ENCODE data around the gene D2HGDH.
"Not testable (repeated sequence)": the region's sequence is repeated elsewhere in the genome, so short reads cannot be mapped to it uniquely, and the experiment has no call there.

D2HGDH gene

GRCh38 chr2:241811952-241812729 lies 77.7 kb downstream of the D2HGDH start:
- H3K27me3 ChIP-seq (ENCODE audit: control insufficient read depth, insufficient read depth, low read length) = no peaks in the 10 kb centered on the region

GRCh38 chr2:241812730-241813643 lies 78.6 kb downstream of the D2HGDH start:
- no peak overlapping the region for H3K4me3 ChIP-seq (ENCODE audit: low read length)
- no peaks in the 10 kb centered on the region for H3K36me3 ChIP-seq (ENCODE audit: control insufficient read depth, insufficient read depth, low read length)
- no peaks in the 10 kb centered on the region for H3K27me3 ChIP-seq (ENCODE audit: control insufficient read depth, insufficient read depth, low read length)
- no peak overlapping the region for H3K9ac ChIP-seq (ENCODE audit: low read length)
- no peaks in the 10 kb centered on the region for H3K9me3 ChIP-seq (ENCODE audit: control insufficient read depth, low read length)
- no peaks in the 10 kb centered on the region for H3K4me1 ChIP-seq (ENCODE audit: control insufficient read depth, insufficient read depth, low read length)

More at GRCh38 chr2:241811952-241812729, 77.7 kb downstream of the D2HGDH start:
- Histone ChIP-seq H3K4me3 (ENCODE audit: low read length) (no peak overlapping the region), H3K9me3 (ENCODE audit: control insufficient read depth, low read length) (no peaks in the 10 kb centered on the region), H3K36me3 (ENCODE audit: control insufficient read depth, insufficient read depth, low read length) (no peaks in the 10 kb centered on the region), H3K9ac (ENCODE audit: low read length) (no peak overlapping the region), H3K4me1 (ENCODE audit: control insufficient read depth, insufficient read depth, low read length) (no peaks in the 10 kb centered on the region)

- H3K36me3 ChIP-seq (ENCODE audit: control insufficient read depth, insufficient read depth, low read length) = no peaks in the 10 kb centered on the region
- no peaks in the 10 kb centered on the region for H3K4me1 ChIP-seq (ENCODE audit: control insufficient read depth, insufficient read depth, low read length)
- H3K9me3 ChIP-seq (ENCODE audit: control insufficient read depth, low read length) = no peaks in the 10 kb centered on the region
- H3K4me3 ChIP-seq (ENCODE audit: low read length) = no peak overlapping the region
- H3K9ac ChIP-seq (ENCODE audit: low read length) = no peak overlapping the region
- H3K27me3 ChIP-seq (ENCODE audit: control insufficient read depth, insufficient read depth, low read length) = no peaks in the 10 kb centered on the region
These were observed 79.4 kb downstream of the D2HGDH start for GRCh38 chr2:241813644-241814392.

GRCh38 chr2:241814393-241814642 lies 79.9 kb downstream of the D2HGDH start:
- Histone ChIP-seq H3K27me3 (ENCODE audit: control insufficient read depth, insufficient read depth, low read length) (no peaks in the 10 kb centered on the region), H3K4me1 (ENCODE audit: control insufficient read depth, insufficient read depth, low read length) (no peaks in the 10 kb centered on the region), H3K9me3 (ENCODE audit: control insufficient read depth, low read length) (no peaks in the 10 kb centered on the region), H3K4me3 (ENCODE audit: low read length) (no peak overlapping the region), H3K36me3 (ENCODE audit: control insufficient read depth, insufficient read depth, low read length) (no peaks in the 10 kb centered on the region), H3K9ac (ENCODE audit: low read length) (no peak overlapping the region)

- no peaks in the 10 kb centered on the region for H3K27me3 ChIP-seq (ENCODE audit: control insufficient read depth, insufficient read depth, low read length)
- H3K9me3 ChIP-seq (ENCODE audit: control insufficient read depth, low read length) = no peaks in the 10 kb centered on the region
- H3K36me3 ChIP-seq (ENCODE audit: control insufficient read depth, insufficient read depth, low read length) = no peaks in the 10 kb centered on the region
- no peak overlapping the region for H3K4me3 ChIP-seq (ENCODE audit: low read length)
- no peaks in the 10 kb centered on the region for H3K4me1 ChIP-seq (ENCODE audit: control insufficient read depth, insufficient read depth, low read length)
- H3K9ac ChIP-seq (ENCODE audit: low read length) = no peak overlapping the region
These were observed 80.4 kb downstream of the D2HGDH start for GRCh38 chr2:241814643-241815476.

GRCh38 chr2:241815477-241816430 lies 81.3 kb downstream of the D2HGDH start:
- no peaks in the 10 kb centered on the region for H3K36me3 ChIP-seq (ENCODE audit: control insufficient read depth, insufficient read depth, low read length)

GRCh38 chr2:241816431-241817121 lies 82.1 kb downstream of the D2HGDH start:
- no peaks in the 10 kb centered on the region for H3K36me3 ChIP-seq (ENCODE audit: control insufficient read depth, insufficient read depth, low read length)
- no peaks in the 10 kb centered on the region for H3K4me1 ChIP-seq (ENCODE audit: control insufficient read depth, insufficient read depth, low read length)
- peaks cover 3% of the 10 kb centered on the region for H3K27me3 ChIP-seq (ENCODE audit: control insufficient read depth, insufficient read depth, low read length)
- no peak overlapping the region for H3K4me3 ChIP-seq (ENCODE audit: low read length)
- H3K9ac ChIP-seq (ENCODE audit: low read length) = no peak overlapping the region
- no peaks in the 10 kb centered on the region for H3K9me3 ChIP-seq (ENCODE audit: control insufficient read depth, low read length)

More at GRCh38 chr2:241815477-241816430, 81.3 kb downstream of the D2HGDH start:
- no peaks in the 10 kb centered on the region for H3K27me3 ChIP-seq (ENCODE audit: control insufficient read depth, insufficient read depth, low read length)
- no peaks in the 10 kb centered on the region for H3K9me3 ChIP-seq (ENCODE audit: control insufficient read depth, low read length)
- no peaks in the 10 kb centered on the region for H3K4me1 ChIP-seq (ENCODE audit: control insufficient read depth, insufficient read depth, low read length)
- H3K9ac ChIP-seq (ENCODE audit: low read length) = no peak overlapping the region
- no peak overlapping the region for H3K4me3 ChIP-seq (ENCODE audit: low read length)

- Histone ChIP-seq H3K9me3 (ENCODE audit: control insufficient read depth, low read length) (no peaks in the 10 kb centered on the region), H3K4me1 (ENCODE audit: control insufficient read depth, insufficient read depth, low read length) (no peaks in the 10 kb centered on the region), H3K36me3 (ENCODE audit: control insufficient read depth, insufficient read depth, low read length) (no peaks in the 10 kb centered on the region), H3K27me3 (ENCODE audit: control insufficient read depth, insufficient read depth, low read length) (peaks cover 9% of the 10 kb centered on the region), H3K4me3 (ENCODE audit: low read length) (no peak overlapping the region), H3K9ac (ENCODE audit: low read length) (no peak overlapping the region)
These were observed 82.8 kb downstream of the D2HGDH start for GRCh38 chr2:241817126-241817820.

- not testable (repeated sequence) for H3K4me3 ChIP-seq (ENCODE audit: low read length); H3K36me3 ChIP-seq (ENCODE audit: control insufficient read depth, insufficient read depth, low read length); H3K27me3 ChIP-seq (ENCODE audit: control insufficient read depth, insufficient read depth, low read length); H3K9ac ChIP-seq (ENCODE audit: low read length); H3K4me1 ChIP-seq (ENCODE audit: control insufficient read depth, insufficient read depth, low read length); H3K9me3 ChIP-seq (ENCODE audit: control insufficient read depth, low read length)
These were observed 83.4 kb downstream of the D2HGDH start for GRCh38 chr2:241817821-241818215.
